ENCODE measurements around the gene GAD1. TPM values are rescaled to one million over a fixed set of nuclear protein-coding genes. Genes with fewer than 3 reads are reported as not detected.

Gene GAD1
- total RNA-seq, 4 donors from 2014 or later, result not detected

- no peaks in the 10 kb centered on the region for H3K4me1 ChIP-seq
- no peak overlapping the region for H3K4me3 ChIP-seq
- TF ChIP-seq EP300 (IDR thresholded peaks at IDR 0.05), result no peak
- TF ChIP-seq CTCF (IDR thresholded peaks at IDR 0.05), result no peak
- TF ChIP-seq POLR2A (IDR thresholded peaks at IDR 0.05; ENCODE audit: low read depth), result no peak
- no peak for TF ChIP-seq POLR2AphosphoS5 (IDR thresholded peaks at IDR 0.05)
- intact Hi-C loops (cut with DNase I), result no loop called here
- peak; percentile 39 for DNase-seq (ENCODE audit: extremely low spot score)
- WGBS, result 77% methylated on average over 4 of the region's 4 CpGs
- peaks cover 0 to 7% (median 2%) of the 10 kb centered on the region in 4 donors for H3K27me3 ChIP-seq
- no peaks in the 10 kb centered on the region for H3K36me3 ChIP-seq
- no peaks in the 10 kb centered on the region for H3K9me3 ChIP-seq
- H3K27ac ChIP-seq (replicated peaks in 1 of 4), result no peak overlapping the region
Measured at GRCh38 chr2:170847716-170848115, 31.0 kb downstream of the GAD1 start.

- no peak for DNase-seq (ENCODE audit: extremely low spot score)
- intact Hi-C loops (cut with DNase I), result no loop called here
- 90% methylated on average over 2 of the region's 2 CpGs for WGBS
- H3K4me1 ChIP-seq, result no peaks in the 10 kb centered on the region
- no peaks in the 10 kb centered on the region for H3K9me3 ChIP-seq
- H3K4me3 ChIP-seq, result no peak overlapping the region
- H3K36me3 ChIP-seq, result no peaks in the 10 kb centered on the region
- H3K27ac ChIP-seq (replicated peaks in 1 of 4), result no peak overlapping the region
- H3K27me3 ChIP-seq, result peaks cover 0 to 7% (median 2%) of the 10 kb centered on the region in 4 donors
- no peak for TF ChIP-seq POLR2A (IDR thresholded peaks at IDR 0.05; ENCODE audit: low read depth)
- TF ChIP-seq EP300 (IDR thresholded peaks at IDR 0.05), result no peak
- TF ChIP-seq CTCF (IDR thresholded peaks at IDR 0.05), result no peak
- no peak for TF ChIP-seq POLR2AphosphoS5 (IDR thresholded peaks at IDR 0.05)
Measured at GRCh38 chr2:170848587-170848986, 31.9 kb downstream of the GAD1 start.

GRCh38 chr2:170850251-170850650, 33.6 kb downstream of the GAD1 start:
- peaks cover 0 to 4% (median 0%) of the 10 kb centered on the region in 4 donors for H3K27me3 ChIP-seq
- H3K36me3 ChIP-seq, result no peaks in the 10 kb centered on the region
- DNase-seq (ENCODE audit: extremely low spot score), result no peak
- intact Hi-C loops (cut with DNase I), result no loop called here
- H3K4me1 ChIP-seq, result no peaks in the 10 kb centered on the region
- H3K4me3 ChIP-seq, result no peak overlapping the region
- H3K27ac ChIP-seq (replicated peaks in 1 of 4), result no peak overlapping the region
- WGBS, result 99% methylated on average over 3 of the region's 3 CpGs
- no peaks in the 10 kb centered on the region for H3K9me3 ChIP-seq
- no peak for TF ChIP-seq POLR2A (IDR thresholded peaks at IDR 0.05; ENCODE audit: low read depth)
- TF ChIP-seq POLR2AphosphoS5 (IDR thresholded peaks at IDR 0.05), result no peak
- no peak for TF ChIP-seq EP300 (IDR thresholded peaks at IDR 0.05)
- TF ChIP-seq CTCF (IDR thresholded peaks at IDR 0.05), result no peak

- Histone ChIP-seq H3K27me3 (no peaks in the 10 kb centered on the region), H3K36me3 (no peaks in the 10 kb centered on the region), H3K27ac (replicated peaks in 1 of 4) (no peak overlapping the region), H3K4me1 (no peaks in the 10 kb centered on the region), H3K9me3 (no peaks in the 10 kb centered on the region), H3K4me3 (no peak overlapping the region)
- intact Hi-C loops (cut with DNase I), result no loop called here
- no peak for DNase-seq (ENCODE audit: extremely low spot score)
- TF ChIP-seq POLR2AphosphoS5 (IDR thresholded peaks at IDR 0.05) (no peak), CTCF (IDR thresholded peaks at IDR 0.05) (no peak), EP300 (IDR thresholded peaks at IDR 0.05) (no peak), POLR2A (IDR thresholded peaks at IDR 0.05; ENCODE audit: low read depth) (no peak)
- WGBS, result 89% methylated on average over 1 of the region's 1 CpG
Measured at GRCh38 chr2:170851635-170852034, 34.9 kb downstream of the GAD1 start.

- no peak overlapping the region for H3K4me3 ChIP-seq
- no peaks in the 10 kb centered on the region for H3K4me1 ChIP-seq
- H3K36me3 ChIP-seq, result no peaks in the 10 kb centered on the region
- no peaks in the 10 kb centered on the region for H3K9me3 ChIP-seq
- no peaks in the 10 kb centered on the region for H3K27me3 ChIP-seq
- TF ChIP-seq EP300 (IDR thresholded peaks at IDR 0.05) (no peak), CTCF (IDR thresholded peaks at IDR 0.05) (no peak), POLR2AphosphoS5 (IDR thresholded peaks at IDR 0.05) (no peak), POLR2A (IDR thresholded peaks at IDR 0.05; ENCODE audit: low read depth) (no peak)
- no peak for DNase-seq (ENCODE audit: extremely low spot score)
- 100% methylated on average over 1 of the region's 1 CpG for WGBS
- intact Hi-C loops (cut with DNase I), result no loop called here
- H3K27ac ChIP-seq (replicated peaks in 1 of 4), result no peak overlapping the region
Measured at GRCh38 chr2:170856066-170856465, 39.4 kb downstream of the GAD1 start.
